AG20443 (cell line): ENCODE data around the gene VANGL1.
A peak's percentile ranks its signal among the peaks of the same experiment; 100 is the strongest.

ENCODE experiments used
- DNase-seq: peaks from one replicate; pipeline ENCODE4 v3.0.0; 2012; ENCODE audit warnings: low spot score, mixed read lengths

The VANGL1 gene

DNA sequence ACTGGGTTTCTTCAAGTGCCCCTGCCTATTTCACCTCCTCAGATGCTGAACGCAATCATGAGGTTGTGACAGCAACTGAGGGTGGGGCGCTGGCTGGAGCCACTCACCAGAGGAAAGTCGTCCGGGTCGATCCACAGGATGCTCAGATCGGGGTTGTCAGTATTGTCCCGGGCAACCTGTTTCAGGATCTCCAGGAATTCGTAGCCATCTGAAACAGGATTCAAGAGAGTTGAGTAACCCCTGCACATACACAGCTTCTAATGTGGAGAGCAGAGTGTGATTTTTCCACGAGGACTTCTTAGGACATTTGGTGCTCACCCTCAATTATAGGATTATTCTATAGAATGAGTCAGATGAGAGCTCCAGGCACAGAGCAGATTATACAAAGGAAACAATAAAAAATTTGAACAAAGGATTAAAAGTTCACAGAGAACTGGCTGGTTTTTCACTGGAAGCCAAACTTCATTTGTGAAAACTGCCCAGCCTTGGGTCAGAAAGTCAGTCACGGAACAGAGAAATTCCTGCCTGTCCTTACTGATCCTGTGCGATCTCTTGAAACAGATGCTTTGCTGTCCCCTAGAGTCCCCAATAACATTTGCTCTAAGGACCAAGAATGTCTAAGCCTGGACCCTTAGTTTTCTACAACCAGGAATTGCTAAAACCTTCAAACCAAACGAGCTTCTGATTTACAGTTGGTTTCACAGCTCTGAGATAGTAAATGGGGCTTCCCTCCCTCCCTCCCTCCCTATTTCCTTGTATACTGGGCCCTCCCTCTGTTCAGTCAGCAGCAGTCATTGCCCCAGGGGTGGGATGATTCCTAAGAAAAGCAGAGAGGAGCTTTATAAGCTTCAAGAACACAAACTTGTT is 63.5 kb downstream of the VANGL1 start:
- no peak for DNase-seq

DNA sequence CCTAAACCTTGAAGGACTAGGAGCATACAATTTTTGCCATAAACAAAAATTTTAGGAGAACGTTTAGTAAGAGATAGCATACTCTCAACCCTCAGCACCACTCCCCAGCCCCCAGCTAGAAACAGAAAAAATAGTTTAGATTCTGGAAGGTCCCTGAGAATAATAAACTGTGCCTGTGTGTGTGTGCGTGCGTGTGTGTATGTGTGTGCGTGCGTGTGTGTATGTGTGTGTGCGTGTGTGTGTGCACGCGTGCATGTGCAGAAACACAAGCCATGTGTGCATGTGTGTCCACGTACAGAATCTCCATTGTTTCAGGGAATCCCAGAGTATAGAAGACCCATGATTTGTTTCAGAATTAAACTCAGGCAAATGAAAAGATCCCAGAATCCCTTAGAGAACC is 64.2 kb downstream of the VANGL1 start:
- DNase-seq, result no peak

DNA sequence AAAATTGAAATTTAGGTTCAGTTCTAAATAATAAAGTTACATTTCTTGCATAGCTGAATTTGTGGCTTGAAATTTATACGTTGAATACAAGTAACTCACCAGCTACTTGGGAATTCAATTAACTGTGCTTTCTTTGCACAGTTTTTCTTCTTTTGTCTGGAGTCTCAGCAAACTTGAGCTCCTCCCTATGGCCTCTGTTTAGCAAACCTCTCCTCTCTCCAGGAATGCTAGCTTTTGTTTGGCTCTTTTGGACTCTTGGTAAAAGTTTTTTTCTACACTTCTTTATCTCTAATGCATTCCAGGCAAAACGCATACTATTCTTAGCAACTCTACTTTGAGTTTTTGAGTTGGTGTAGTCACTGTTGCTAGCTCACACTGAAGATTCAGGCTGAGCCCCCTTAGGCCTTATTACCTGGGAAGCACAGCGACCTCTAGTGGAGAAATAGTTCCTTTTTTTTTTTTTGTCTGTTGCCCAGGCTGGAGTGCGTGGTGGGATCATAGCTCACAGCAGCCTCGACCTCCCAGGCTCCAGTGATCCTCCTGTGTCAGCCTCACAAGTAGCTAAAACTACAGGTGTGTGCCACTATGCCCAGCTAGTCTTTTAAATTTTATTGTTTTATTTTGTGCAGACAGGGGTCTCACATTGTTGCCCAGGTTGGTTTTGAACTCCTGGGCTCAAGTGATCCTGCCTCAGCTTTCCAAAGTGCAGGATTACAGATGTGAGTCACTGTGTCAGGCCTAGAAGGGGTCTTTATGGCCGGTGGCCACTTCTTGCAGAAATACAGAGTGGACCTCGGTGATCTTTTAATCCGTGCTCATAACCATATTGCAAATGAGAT is 65.0 kb downstream of the VANGL1 start:
- DNase-seq, result peak; percentile 44

DNA sequence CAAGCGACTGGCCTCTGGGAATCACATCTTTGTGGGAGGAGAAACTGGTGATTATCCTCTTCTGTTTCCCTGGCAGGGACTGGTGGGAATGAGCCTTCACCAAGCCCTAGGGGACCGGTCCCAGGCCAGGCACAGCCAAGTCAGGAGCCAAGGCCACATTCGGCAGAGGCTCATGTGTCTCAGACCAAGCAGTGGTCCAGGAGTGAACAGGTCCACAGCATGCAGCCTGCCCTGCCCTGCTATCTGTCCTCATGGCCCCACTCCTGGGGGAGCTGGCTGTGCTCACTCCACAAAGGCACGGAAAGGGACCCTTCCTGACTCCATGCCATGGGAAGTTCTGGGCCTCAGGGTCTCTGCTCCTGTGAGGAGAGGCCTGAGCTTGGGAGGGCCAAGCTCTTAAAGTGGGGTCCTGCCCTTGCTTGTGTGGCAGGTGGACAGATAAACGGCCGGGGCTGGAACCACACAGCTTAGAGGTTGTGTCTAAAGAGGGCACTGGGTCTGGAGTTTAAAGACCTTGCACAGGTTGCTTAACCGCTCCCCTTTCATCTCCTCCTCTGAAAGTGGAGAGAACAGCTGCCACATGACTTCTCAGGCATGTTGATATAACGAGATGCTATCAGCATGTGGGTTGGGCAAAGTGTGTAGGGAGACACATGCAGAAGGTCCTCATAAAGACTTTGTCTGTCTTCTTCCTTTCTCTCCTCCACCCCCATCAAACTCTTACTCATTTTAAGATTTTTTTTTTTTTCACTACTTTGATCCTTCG is 69.3 kb downstream of the VANGL1 start:
- no peak for DNase-seq

DNA sequence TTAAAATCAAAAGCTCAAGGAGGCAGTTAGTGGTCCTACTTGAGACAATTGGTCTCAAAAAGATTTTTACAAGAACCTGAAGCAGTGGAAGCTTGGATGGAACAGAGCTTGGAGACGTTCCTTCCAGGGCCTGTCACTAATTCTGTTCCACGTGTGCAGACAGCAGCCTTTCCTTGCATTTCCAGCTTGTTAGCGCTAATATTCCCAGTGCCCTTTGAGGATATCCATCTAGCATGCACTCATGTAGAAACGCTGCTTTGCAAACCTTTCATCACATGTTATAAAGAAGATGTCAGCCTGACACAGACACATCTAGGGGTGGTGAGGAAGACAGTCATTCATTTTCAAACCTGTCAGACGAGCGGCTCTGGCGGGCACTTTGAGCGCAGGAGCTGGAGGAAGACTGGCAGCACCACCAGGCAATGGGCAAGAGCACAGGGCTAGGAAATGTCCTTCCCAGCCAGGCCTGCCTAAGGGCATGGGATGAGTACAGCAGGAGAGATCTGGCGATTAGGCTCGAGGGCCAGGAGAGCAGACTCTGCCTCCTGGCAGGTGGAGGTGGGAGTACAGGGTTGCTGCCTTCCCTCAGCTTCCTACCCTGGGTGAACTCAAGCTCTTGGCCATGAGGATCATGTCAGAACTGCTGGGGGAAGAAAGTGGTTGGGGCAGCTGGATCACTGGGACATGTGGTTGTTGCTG is 71.3 kb downstream of the VANGL1 start:
- DNase-seq, result no peak

DNA sequence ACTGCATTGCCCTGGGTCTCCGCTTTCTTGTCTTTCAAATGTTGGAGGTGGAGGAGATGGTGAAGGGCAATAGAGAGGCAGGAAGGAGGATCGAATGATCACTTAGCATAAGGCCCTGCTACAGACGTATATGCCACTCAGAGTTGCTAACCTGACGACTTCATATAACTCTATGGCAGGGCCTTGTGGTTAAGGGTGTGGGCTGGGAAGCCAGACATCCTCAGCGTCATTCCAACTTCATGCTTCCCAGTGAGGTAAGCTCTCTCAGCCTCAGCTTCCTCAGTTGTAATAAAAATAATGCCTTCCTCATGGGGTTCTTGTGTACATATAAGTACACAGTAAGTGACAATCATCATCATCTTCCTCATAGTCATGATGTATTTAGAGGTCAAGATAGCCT is 72.1 kb downstream of the VANGL1 start:
- DNase-seq, result no peak

DNA sequence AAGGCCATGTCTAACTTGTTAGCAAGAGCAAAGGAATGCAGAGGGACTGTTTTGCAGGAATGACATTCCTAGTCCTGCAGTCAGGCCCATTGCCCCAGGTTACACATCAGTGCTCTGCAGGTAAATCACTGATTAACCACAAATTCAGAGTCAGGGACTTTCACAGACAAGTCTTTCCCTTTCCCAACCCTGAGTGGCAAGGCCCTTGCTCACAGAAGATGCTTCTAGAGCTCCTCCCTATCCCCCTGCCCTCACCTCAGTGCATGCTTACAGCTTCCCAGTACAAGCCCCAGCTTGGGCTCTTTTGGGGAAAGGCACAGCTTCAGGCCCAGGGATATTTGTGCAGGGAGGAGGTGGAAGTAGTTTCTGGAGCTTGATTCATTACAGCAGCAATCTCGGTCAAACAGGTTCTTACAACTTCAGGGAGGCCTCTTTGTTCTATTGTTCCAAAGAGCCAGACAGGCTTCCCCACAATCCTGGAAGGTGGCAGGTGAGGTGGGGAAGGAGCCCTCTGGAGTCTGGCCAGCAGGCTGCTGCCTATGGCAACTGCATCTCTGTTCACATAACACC is 72.9 kb downstream of the VANGL1 start:
- no peak for DNase-seq

DNA sequence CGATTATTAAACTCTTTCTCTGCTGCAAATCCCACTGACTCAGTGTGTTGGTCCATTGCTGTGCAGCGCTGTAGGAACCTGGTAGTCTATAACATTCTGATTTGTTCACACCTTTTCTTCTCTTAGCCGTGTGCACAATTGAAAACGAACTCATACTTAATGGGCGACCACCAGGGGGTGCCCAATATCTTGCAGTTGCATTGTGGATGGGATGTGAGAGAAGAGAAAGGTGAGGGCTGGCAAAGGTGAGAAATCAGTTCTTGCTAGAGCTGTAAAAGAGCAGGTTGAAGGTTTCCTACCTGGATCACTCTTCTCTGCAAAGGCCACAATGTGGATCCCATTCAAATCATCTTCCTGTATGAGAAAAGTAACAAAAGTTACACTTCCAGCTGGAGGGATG is 75.8 kb downstream of the VANGL1 start:
- no peak for DNase-seq

DNA sequence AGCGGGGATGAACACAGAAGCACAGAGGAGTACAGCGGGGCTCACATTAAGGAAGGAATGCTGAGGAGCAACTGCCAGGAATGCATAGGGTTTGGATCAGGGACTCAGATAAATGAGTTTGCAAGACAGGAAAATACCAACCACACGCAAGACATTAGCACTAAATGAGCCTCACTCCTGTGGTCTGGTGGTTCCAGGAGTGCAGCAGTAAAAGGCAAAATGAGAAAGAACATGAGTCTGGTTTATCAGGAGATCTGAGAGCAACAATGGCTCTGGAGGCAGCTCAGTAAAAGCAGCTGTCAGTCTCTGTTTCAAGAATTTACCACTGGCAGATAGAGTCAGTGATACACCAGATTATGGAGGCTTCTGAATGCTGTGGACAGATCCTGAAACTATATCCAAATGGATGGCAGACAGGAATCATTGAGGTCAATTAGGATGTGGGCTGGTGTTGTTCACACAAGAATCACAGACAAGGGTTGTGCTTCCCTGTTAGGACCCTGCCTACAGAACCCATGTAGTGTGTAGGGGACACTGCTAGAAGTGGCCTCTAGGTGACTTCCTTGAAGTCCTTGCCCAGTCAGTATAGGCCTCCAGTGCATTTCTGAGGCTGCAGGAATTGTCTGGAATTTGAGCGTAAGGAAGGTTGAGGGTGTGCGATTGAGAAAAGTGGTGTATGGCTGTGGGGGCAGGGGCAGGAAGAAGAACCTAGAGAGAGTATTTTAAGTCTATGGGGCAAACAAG is 76.4 kb downstream of the VANGL1 start:
- no peak for DNase-seq

DNA sequence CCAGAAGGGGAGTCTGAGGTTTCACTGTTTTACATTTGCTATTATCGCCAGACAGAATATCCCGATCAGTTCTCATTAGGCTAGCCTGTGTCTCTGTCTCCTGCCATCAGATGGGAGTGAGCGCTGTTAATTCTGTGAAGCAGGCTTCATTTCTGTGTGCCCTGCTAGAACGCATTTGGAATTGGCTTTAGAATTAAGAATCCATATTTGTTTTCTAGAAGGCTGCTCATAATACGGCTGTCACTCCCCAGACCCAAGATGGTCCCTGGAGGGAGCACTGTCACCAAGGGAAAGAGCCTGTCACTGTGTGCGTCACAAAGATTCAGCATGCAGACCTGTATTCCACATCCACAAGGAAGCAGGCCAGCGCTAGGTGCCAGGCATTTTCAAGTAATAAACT is 77.5 kb downstream of the VANGL1 start:
- DNase-seq, result no peak

DNA sequence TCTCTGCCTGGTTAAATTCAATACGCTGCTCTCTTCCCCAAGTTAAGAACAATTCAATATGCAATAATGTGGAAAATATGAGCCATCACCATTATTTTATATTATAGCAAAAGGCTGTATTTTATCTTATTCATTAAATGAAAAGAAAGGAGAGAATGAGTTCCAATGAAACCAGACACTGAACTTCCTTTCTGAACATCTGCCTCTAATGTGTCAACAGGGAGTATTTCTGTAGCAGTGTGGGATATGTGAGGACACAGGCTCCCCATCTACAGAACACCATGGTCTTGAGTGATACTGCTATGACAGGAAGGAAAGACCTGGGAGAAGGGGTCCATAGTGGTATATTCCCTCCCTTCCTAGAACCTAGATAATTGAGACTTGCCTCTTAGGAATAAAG is 80.5 kb downstream of the VANGL1 start:
- DNase-seq, result no peak

DNA sequence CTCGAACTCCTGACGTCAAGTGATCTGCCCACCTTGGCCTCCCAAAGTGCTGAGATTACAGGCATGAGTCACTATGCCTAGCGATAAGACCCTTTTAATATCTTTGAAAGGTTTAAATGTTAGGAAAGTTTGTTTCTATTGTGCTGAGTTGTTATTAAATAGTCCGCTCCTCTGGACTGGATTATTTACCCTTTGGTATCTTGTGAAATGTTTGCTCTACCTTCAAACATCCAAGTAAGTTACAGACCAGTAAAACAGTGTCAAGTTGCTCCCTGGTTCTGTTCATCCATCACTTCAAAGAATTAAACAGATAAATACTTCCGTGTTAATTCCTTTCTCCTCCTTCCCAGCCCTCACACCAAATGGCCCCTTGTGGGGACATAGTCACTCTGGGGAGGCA is 82.0 kb downstream of the VANGL1 start:
- no peak for DNase-seq

DNA sequence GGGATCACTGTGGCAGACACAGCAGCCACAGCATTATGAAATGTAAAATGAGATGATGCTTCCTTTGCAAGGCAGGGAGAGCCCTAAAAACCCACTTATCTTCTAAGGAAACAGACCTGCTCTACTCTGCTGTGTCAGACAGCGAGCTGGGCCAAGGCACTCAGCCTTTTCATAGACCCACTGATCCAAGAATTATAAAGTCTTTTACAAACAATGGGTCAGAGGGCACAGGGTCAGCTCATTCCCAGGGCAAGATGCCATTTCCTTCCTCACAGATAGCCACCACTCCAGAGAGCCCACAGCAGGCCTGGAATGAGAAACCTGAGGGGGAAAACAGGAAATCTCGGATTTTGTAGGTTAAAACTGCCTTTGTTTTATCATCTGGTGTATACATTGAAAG is 83.8 kb downstream of the VANGL1 start:
- no peak for DNase-seq

DNA sequence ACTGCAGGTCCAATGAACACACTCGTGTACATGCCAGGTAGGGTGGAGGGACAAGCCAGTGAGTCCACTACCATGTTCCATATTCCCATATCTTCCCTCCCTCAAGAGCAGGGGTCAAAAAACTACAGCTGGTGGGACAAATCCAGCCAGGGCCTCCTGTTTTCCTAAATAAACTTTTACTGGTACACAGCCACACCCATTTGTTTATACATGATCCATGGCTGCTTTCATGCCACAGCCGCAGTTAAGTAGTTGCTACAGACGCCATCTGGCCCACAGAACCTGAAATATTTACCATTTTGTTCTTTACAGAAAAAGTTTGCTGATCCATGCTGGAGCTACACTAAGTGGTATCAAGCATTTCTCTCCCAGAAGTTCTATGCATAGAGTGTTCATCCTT is 84.4 kb downstream of the VANGL1 start:
- DNase-seq, result no peak

DNA sequence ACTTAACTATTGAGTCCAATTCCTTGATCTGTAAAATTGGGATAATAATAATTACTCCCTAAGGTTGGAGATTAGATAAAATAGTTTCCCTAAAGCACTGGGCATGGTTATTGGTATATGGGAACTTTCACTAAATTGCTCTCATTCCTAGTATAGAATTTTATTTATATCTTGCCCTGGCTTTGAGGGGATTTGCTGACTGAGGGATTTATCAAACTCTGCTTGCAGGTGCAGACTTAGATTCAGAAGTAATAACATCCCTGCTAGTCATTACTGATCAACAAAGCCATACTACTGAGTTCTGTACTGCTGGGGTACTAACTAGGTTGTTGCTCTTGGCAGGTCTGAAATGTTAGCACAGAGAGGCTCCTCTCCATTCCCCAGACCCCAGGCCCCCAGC is 84.8 kb downstream of the VANGL1 start:
- no peak for DNase-seq

DNA sequence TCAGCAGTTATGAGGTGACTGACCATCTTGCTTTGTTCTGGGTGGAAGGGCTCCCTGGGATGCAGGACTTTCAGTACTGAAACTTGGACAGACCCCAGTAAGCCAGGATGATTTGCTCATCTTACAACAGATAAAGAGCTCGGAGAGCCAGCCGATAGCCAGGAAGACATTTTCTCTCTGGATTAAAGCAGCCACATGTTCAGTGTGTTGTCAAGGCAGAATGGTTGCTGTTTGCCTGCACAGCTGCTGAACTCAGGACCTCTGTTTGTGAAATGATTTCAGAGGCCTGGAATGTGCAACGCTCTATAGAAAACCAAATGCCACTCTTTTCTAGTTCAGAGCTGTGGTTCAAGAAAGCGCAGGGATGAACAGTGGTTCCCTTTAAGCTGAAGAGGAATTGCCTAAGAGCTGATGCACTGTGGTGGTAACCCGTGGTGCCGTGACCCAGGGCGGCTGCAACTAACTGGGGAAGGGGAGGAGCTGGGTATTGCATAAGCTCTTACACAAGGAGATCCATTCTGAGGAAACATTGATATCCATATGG is 86.0 kb downstream of the VANGL1 start:
- peak; percentile 82 for DNase-seq

DNA sequence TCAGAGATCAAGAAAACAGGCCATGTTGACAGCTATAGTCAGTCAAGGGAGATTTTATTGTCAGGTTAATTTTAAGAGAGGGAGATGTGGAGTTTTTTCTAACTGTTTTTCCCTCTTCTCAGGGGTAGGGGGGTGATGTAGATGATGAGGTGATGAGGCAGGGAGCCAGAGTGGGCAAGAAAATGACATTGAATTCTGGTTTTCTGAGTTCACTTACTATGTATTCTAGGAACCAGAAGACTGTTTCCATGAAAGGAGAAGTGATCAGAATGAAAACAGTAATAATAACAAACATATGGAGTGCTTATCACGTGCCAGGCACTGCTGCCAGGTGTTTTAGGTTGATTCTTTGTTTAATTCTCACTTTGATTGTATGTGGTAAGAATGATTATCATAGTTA is 86.6 kb downstream of the VANGL1 start:
- DNase-seq, result no peak

DNA sequence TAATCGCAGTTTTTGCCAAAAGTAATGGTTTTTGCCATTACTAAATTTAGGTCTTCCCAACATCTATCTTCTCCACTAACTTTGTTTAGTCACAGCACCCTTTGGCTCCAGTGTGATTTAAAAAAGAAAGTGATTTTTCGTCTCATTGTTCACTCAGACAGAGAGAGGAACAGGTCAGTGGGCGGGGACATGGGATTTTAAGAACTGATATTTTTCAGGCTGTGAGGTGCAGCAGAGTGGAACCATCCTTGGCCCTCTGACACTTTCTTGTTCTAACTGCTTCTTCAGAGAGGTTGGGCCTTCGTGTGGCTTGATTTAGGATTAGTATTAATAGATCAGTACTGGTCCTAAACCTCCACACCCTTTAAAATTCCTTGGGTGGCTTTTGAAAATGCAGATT is 88.0 kb downstream of the VANGL1 start:
- no peak for DNase-seq

DNA sequence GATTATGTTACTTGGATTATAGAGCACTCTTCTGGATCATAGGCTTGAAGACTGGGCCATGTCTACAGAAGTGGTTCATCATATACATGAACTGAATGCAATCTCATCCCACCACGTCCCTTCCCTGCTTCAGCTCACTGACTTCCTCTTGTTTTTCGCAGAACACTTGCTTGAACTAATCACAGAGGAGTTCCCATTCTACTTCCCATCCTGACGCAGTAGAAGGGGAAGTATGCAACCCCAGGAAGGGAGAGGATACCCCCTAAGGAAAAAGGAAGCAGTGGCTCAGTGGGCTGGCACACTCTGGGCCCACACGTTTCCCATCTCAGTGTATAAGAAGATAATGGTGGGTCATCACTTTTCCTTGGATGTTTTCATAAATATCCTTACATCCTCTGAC is 90.5 kb downstream of the VANGL1 start:
- no peak for DNase-seq

DNA sequence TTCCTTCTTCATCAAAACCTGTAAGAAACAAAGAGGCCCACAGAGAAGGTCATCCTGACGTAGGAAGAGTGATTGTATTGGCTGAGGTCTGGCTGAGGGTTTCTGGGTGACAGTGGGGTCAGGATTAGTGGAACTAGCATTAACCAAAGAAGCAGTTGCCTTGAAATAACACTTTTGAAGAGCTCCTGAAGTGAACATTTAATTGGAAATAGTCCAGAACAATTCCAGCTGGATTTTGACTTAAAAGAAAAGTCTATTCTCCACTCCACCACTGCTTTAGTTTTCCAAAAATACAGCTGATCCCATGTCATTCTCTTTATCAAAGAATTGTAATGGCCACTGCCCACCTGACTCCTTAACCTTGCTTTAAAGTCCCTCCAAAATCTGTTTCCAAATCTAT is 99.0 kb downstream of the VANGL1 start:
- no peak for DNase-seq
